PC-9 (cell line): ENCODE measurements around the gene PPP3R2. TPM values are rescaled to one million over a fixed set of nuclear protein-coding genes. Genes with fewer than 3 reads are reported as not detected.

Experiments
- BruUV-seq: library from RNA; stranded (reverse); fragments of 400-500 nt; replicated peaks from 2 replicates; lab custom pipeline; 2021; lab: Mats Ljungman, UMichigan
- CTCF ChIA-PET: fragments of 300-600 bp; sonication (Branson Sonifier 250); formaldehyde crosslinking; loops from one replicate; lab custom pipeline; 2022; ENCODE audit warnings: antibody characterized with exemption; lab: Charles Lee
- POLR2A ChIA-PET: fragments of 300-600 bp; sonication (Branson Sonifier 250); formaldehyde crosslinking; loops from one replicate; lab custom pipeline; 2022; ENCODE audit warnings: antibody characterized with exemption; ENCODE audit not compliant: unreplicated experiment; lab: Charles Lee
- DNase-seq, 2 experiments: peaks; one replicate each; pipeline versions ENCODE4 v3.0.0 to v3.0.0-alpha.2; 2015 to 2022; ENCODE audit warnings: mixed read lengths in 1 of 2
- H2AFZ ChIP-seq: fragments of 200-600 bp; sonication (generic); 2 replicates; pipeline ENCODE4 v1.8.1; 2017; ENCODE audit warnings: antibody characterized with exemption
- H3F3A ChIP-seq: fragments of 200-600 bp; sonication (generic); 2 replicates; pipeline ENCODE4 v1.8.1; 2017; ENCODE audit warnings: antibody characterized with exemption, mild to moderate bottlenecking, low read depth; ENCODE audit not compliant: insufficient read depth
- H3K27ac ChIP-seq: fragments of 200-600 bp; sonication (generic); 2 replicates; pipeline ENCODE4 v1.6.1; 2016; ENCODE audit warnings: mixed run types
- H3K27me3 ChIP-seq: fragments of 200-600 bp; sonication (generic); 2 replicates; pipeline ENCODE4 v1.6.1; 2016; ENCODE audit warnings: low read depth, mixed run types; ENCODE audit not compliant: insufficient read depth
- H3K36me3 ChIP-seq: fragments of 200-600 bp; sonication (generic); 2 replicates; pipeline ENCODE4 v1.6.1; 2016; ENCODE audit warnings: low read depth, mixed run types
- H3K4me1 ChIP-seq: fragments of 200-600 bp; sonication (generic); replicated peaks from 2 replicates; pipeline ENCODE4 v1.6.1; 2016; ENCODE audit warnings: mixed run types; ENCODE audit not compliant: insufficient read depth
- H3K4me2 ChIP-seq: fragments of 200-600 bp; sonication (generic); 2 replicates; pipeline ENCODE4 v1.6.1; 2017; ENCODE audit warnings: mixed run types
- H3K4me3 ChIP-seq: fragments of 200-600 bp; sonication (generic); 2 replicates; pipeline ENCODE4 v1.6.1; 2016; ENCODE audit warnings: mixed run types
- H3K79me2 ChIP-seq: fragments of 200-600 bp; sonication (generic); 2 replicates; pipeline ENCODE4 v1.6.1; 2017; ENCODE audit warnings: low read depth, mixed run types
- H3K9me2 ChIP-seq: fragments of 200-600 bp; sonication (generic); 2 replicates; pipeline ENCODE4 v1.8.1; 2017; ENCODE audit warnings: mild to moderate bottlenecking; ENCODE audit not compliant: insufficient read depth
- H3K9me3 ChIP-seq: fragments of 200-600 bp; sonication (generic); 2 replicates; pipeline ENCODE4 v1.8.1; 2016; ENCODE audit warnings: low read depth; ENCODE audit not compliant: insufficient read depth
- H4K20me1 ChIP-seq: fragments of 200-600 bp; sonication (generic); 2 replicates; pipeline ENCODE4 v1.8.1; 2017; ENCODE audit not compliant: insufficient read depth
- EZH2 ChIP-seq: fragments of 200-600 bp; sonication (generic); IDR thresholded peaks from 2 replicates; pipeline ENCODE4 v1.8.0; 2017; ENCODE audit warnings: antibody characterized with exemption, low read depth
- intact Hi-C: fragments of 100-400 bp; cut with micrococcal nuclease; formaldehyde crosslinking; loops from one replicate; pipeline ENCODE4 v1.10.0; 2022; ENCODE audit not compliant: unreplicated experiment
- total RNA-seq: library from RNA; stranded (reverse); gene quantifications from 2 replicates; pipeline ENCODE4 v1.2.3, GENCODE V29; 2021
- TF ChIP-seq, protein P1 (sequence below): fragments of 200-600 bp; sonication (generic); conservative IDR thresholded peaks from 2 replicates; pipeline ENCODE4 v1.6.1; 2017; ENCODE audit warnings: mixed run types, antibody characterized with exemption, mild to moderate bottlenecking, moderate library complexity

Gene PPP3R2
- total RNA-seq, 1 experiment from 2014 or later: not detected

DNA sequence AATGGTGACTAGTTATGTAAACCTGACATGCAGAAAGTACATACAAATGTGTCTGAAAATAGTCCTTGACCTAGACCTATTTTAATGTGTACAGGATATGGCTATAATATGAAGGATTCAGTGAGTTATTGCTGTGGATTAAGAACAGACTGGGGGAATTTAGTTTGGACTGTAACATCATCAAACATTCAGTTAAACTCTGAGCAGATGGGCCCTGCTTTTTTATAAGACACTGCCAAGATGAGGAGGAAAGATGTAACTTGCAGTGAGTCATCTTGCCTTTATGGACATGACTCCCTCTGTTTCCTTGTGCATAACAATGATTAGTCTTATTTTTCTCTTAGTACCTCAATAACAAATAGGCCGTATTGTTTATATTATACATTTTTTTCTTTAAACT is 12.2 kb downstream of the PPP3R2 start:
- Histone ChIP-seq H3K4me1 (no peaks in the 10 kb centered on the region), H3K9me2 (no peaks in the 10 kb centered on the region), H3K27ac (no peak overlapping the region), H3K27me3 (no peaks in the 10 kb centered on the region), H3K36me3 (no peaks in the 10 kb centered on the region), H2AFZ (no peak overlapping the region), H3F3A (no peaks in the 10 kb centered on the region), H3K9me3 (no peaks in the 10 kb centered on the region), H3K4me2 (no peak overlapping the region), H3K4me3 (no peak overlapping the region), H3K79me2 (no peaks in the 10 kb centered on the region), H4K20me1 (no peaks in the 10 kb centered on the region)
- ChIA-PET POLR2A (no interaction called here), CTCF (no interaction called here)
- intact Hi-C loops: no loop called here
- BruUV-seq: no TSS peak
- TF ChIP-seq, protein P1, sequence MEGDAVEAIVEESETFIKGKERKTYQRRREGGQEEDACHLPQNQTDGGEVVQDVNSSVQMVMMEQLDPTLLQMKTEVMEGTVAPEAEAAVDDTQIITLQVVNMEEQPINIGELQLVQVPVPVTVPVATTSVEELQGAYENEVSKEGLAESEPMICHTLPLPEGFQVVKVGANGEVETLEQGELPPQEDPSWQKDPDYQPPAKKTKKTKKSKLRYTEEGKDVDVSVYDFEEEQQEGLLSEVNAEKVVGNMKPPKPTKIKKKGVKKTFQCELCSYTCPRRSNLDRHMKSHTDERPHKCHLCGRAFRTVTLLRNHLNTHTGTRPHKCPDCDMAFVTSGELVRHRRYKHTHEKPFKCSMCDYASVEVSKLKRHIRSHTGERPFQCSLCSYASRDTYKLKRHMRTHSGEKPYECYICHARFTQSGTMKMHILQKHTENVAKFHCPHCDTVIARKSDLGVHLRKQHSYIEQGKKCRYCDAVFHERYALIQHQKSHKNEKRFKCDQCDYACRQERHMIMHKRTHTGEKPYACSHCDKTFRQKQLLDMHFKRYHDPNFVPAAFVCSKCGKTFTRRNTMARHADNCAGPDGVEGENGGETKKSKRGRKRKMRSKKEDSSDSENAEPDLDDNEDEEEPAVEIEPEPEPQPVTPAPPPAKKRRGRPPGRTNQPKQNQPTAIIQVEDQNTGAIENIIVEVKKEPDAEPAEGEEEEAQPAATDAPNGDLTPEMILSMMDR: no peak
- TF ChIP-seq EZH2: no peak
- DNase-seq: no peak

DNA sequence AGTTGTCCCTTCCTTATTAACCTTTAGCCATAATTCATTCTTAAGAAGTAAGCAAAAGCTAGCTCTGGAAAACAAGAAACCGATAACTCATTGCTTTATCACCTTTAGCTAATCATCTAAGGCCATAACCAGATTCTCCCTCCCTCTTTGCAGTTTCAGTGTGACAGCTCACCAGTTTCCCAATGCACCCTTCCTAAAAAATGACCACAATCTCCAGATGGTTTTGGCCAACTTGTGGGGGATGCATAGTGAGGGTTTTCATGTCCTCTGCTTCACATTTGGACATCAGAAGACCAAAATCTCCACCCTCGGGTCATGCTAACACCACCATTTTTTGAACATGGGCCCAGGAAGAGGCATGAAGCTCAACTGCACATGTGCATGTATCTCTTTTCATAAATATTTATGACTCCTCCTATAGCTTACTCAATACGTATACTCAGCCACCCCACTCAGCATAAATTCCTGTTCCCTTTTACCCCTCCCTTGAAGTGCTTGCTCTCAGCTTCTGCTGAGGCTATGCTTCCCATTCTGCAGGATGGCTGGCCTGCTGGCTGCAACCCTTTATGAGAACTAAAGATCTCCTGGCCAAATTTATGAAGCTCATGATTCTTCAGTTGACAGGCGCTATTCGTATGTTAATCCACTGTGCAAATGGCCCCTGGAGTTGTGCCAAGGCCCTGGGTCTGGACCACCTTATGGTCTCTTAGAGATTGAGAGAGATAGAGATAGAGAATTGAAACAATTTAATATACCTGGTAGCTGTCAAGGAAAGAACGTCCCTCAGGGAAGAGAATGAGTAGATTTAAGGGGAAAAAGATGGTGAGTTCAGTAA is 14.8 kb downstream of the PPP3R2 start:
- no TSS peak for BruUV-seq
- CTCF ChIA-PET: no interaction called here
- Histone ChIP-seq H3K9me2 (no peaks in the 10 kb centered on the region; the same call in 1 of the 2 replicates), H3K27ac (no peak overlapping the region), H3K79me2 (no peaks in the 10 kb centered on the region), H3K4me3 (no peak overlapping the region), H4K20me1 (no peaks in the 10 kb centered on the region), H3K4me1 (no peaks in the 10 kb centered on the region), H3K9me3 (no peaks in the 10 kb centered on the region), H3K36me3 (no peaks in the 10 kb centered on the region), H3K4me2 (no peak overlapping the region), H3K27me3 (no peaks in the 10 kb centered on the region), H2AFZ (no peak overlapping the region), H3F3A (no peaks in the 10 kb centered on the region)
- POLR2A ChIA-PET: no interaction called here
- intact Hi-C loops: no loop called here
- no peak for DNase-seq
- no peak for TF ChIP-seq EZH2
- TF ChIP-seq, protein P1: no peak

DNA sequence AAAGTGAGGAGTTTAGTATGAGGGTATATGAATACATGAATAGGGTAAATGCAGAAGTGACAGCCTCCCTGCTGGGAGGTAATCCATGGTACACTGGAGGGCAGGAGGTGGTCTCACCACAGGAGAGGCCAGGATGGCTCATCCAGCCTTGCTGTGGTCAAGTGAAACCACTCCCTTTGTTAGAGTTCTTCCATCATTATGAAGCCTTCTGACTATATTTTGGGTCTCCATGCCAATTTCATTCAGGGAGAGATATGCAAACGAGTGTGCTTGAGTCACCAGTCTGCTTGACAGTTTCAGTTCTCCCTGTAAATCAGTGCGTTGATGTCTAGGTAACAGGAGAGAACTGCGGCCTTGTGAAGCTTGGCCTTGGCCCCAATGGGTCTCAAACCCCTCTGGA is 16.4 kb downstream of the PPP3R2 start:
- H3K9me3 ChIP-seq: no peaks in the 10 kb centered on the region
- ChIA-PET CTCF (no interaction called here), POLR2A (no interaction called here)
- H3K27ac ChIP-seq: no peak overlapping the region
- DNase-seq: no peak
- H2AFZ ChIP-seq: no peak overlapping the region
- H3K4me3 ChIP-seq: no peak overlapping the region
- no peaks in the 10 kb centered on the region for H3K79me2 ChIP-seq
- intact Hi-C loops: no loop called here
- no peaks in the 10 kb centered on the region for H3F3A ChIP-seq
- H3K4me2 ChIP-seq: no peak overlapping the region
- no TSS peak for BruUV-seq
- TF ChIP-seq, protein P1: no peak
- TF ChIP-seq EZH2: no peak
- H3K9me2 ChIP-seq: no peaks in the 10 kb centered on the region; the same call in 1 of the 2 replicates
- H3K36me3 ChIP-seq: no peaks in the 10 kb centered on the region
- no peaks in the 10 kb centered on the region for H3K27me3 ChIP-seq
- no peaks in the 10 kb centered on the region for H4K20me1 ChIP-seq
- no peaks in the 10 kb centered on the region for H3K4me1 ChIP-seq
